Fibroblast of the aortic adventitia (primary cell): Measurements from ENCODE around the gene TMEM101. TPM values are rescaled to one million over a fixed set of nuclear protein-coding genes. Genes with fewer than 3 reads are reported as not detected.
"Not testable (repeated sequence)": the region's sequence is repeated elsewhere in the genome, so short reads cannot be mapped to it uniquely, and the experiment has no call there.

Experiments used
- DNase-seq: peaks from one replicate; pipeline ENCODE4 v3.0.0-alpha.2; 2010; ENCODE audit warnings: low read depth
- H3K4me3 ChIP-seq: 2 replicates; pipeline ENCODE4 v1.5.1; 2011; ENCODE audit warnings: low read depth, mild to moderate bottlenecking, control low read depth, low read length, moderate library complexity
- CTCF ChIP-seq: IDR thresholded peaks from 2 replicates; pipeline ENCODE4 v1.5.1; 2011; ENCODE audit warnings: mild to moderate bottlenecking, low read length, control low read depth, inconsistent platforms; ENCODE audit not compliant: insufficient read depth
- total RNA-seq: library from RNA; depleted of rRNA; stranded (reverse); fragments of >200 nt; gene quantifications from 2 replicates; pipeline ENCODE4 v1.2.3, GENCODE V29; 2012; ENCODE audit warnings: low replicate concordance

The TMEM101 gene
- total RNA-seq, 1 donor, result 28.5 TPM

- no peak overlapping the region for H3K4me3 ChIP-seq
- TF ChIP-seq CTCF, result no peak
- DNase-seq, result no peak
Measured at GRCh38 chr17:44023545-44024270, 8.9 kb upstream of the TMEM101 start.

GRCh38 chr17:44022246-44022645 lies 7.5 kb upstream of the TMEM101 start:
- no peak for TF ChIP-seq CTCF
- no peak for DNase-seq
- no peak overlapping the region for H3K4me3 ChIP-seq

- not testable (repeated sequence) for H3K4me3 ChIP-seq, DNase-seq
Measured at GRCh38 chr17:44021227-44021626, 6.5 kb upstream of the TMEM101 start.

GRCh38 chr17:44014133-44014436 lies 678 bp downstream of the TMEM101 start:
- no peak for TF ChIP-seq CTCF
- H3K4me3 ChIP-seq, result peak overlapping the region; percentile 95
- DNase-seq, result no peak

- no peak for TF ChIP-seq CTCF
- DNase-seq, result no peak
- no peak overlapping the region for H3K4me3 ChIP-seq
Measured at GRCh38 chr17:44012874-44013273, 1.9 kb downstream of the TMEM101 start.

- no peak for DNase-seq
- no peak for TF ChIP-seq CTCF
- H3K4me3 ChIP-seq, result no peak overlapping the region
Measured at GRCh38 chr17:44012391-44012790, 2.4 kb downstream of the TMEM101 start.

- H3K4me3 ChIP-seq, result no peak overlapping the region
- no peak for DNase-seq
- TF ChIP-seq CTCF, result no peak
Measured at GRCh38 chr17:44011876-44012275, 2.9 kb downstream of the TMEM101 start.
